Hematopoietic multipotent progenitor cell (in vitro differentiated cells): Measurements from ENCODE around the gene TCTN1. TPM values are rescaled to one million over a fixed set of nuclear protein-coding genes. Genes with fewer than 3 reads are reported as not detected.
"Not testable (repeated sequence)": the region's sequence is repeated elsewhere in the genome, so short reads cannot be mapped to it uniquely, and the experiment has no call there.

ENCODE experiments used
- DNase-seq, 3 donors: peaks; one replicate each; pipeline ENCODE4 v3.0.0-alpha.2; 2011 to 2015; ENCODE audit warnings: low read depth in 2 of 3, low spot score in 2 of 3
- total RNA-seq: library from RNA; depleted of rRNA; stranded (reverse); fragments of >200 nt; gene quantifications from one replicate; pipeline ENCODE4 v1.2.3, GENCODE V29; 2012

Gene TCTN1
- total RNA-seq, 1 donor = 14.0 TPM

- peak; percentile 86 to 97 (median 96) for DNase-seq
Observed at GRCh38 chr12:110583137-110584059, 30.5 kb upstream of the TCTN1 start, which contains the start of gene PPTC7. Gene PPTC7, minus strand, starts transcription at chr12:110583318. Its CDS starts 287 bp downstream, at chr12:110583031.

- peak in 2 of 3 donors; percentile 63 to 74 for DNase-seq
Observed at GRCh38 chr12:110585231-110585799, 28.6 kb upstream of the TCTN1 start.

- DNase-seq = not testable (repeated sequence)
Observed at GRCh38 chr12:110587102-110587501, 26.8 kb upstream of the TCTN1 start.

GRCh38 chr12:110590059-110590458 is 23.9 kb upstream of the TCTN1 start:
- DNase-seq = no peak

- DNase-seq = peak in 2 of 3 donors; percentile 88 to 95
Observed at GRCh38 chr12:110590806-110591326, 23.1 kb upstream of the TCTN1 start.

GRCh38 chr12:110591451-110592051 is 22.4 kb upstream of the TCTN1 start:
- DNase-seq = no peak

GRCh38 chr12:110592078-110592477 is 21.9 kb upstream of the TCTN1 start:
- DNase-seq = no peak

- not testable (repeated sequence) for DNase-seq
Observed at GRCh38 chr12:110592919-110593318, 21.0 kb upstream of the TCTN1 start.

GRCh38 chr12:110597885-110598284 is 16.0 kb upstream of the TCTN1 start:
- DNase-seq = no peak

- no peak for DNase-seq
Observed at GRCh38 chr12:110599334-110599733, 14.6 kb upstream of the TCTN1 start.

- peak in 2 of 3 donors; percentile 47 to 79 for DNase-seq
Observed at GRCh38 chr12:110600254-110600653, 13.7 kb upstream of the TCTN1 start.

- peak in 2 of 3 donors; percentile 61 to 72 for DNase-seq
Observed at GRCh38 chr12:110602085-110602814, 11.7 kb upstream of the TCTN1 start.

- DNase-seq = no peak
Observed at GRCh38 chr12:110606253-110606611, 7.7 kb upstream of the TCTN1 start.

- no peak for DNase-seq
Observed at GRCh38 chr12:110613071-110613770, 708 bp upstream of the TCTN1 start.

GRCh38 chr12:110615171-110615570 is 1.2 kb downstream of the TCTN1 start:
- no peak for DNase-seq

GRCh38 chr12:110616471-110617115 is 2.7 kb downstream of the TCTN1 start:
- DNase-seq = no peak

- DNase-seq = peak in 2 of 3 donors; percentile 31 to 32
Observed at GRCh38 chr12:110619534-110619953, 5.6 kb downstream of the TCTN1 start.

- DNase-seq = no peak
Observed at GRCh38 chr12:110622582-110622981, 8.7 kb downstream of the TCTN1 start.

GRCh38 chr12:110627500-110628195 is 13.7 kb downstream of the TCTN1 start:
- DNase-seq = no peak
